Immature natural killer cell (primary cell): ENCODE data around the gene EFNA5. TPM values are rescaled to one million over a fixed set of nuclear protein-coding genes. Genes with fewer than 3 reads are reported as not detected.
"Not testable (repeated sequence)": the region's sequence is repeated elsewhere in the genome, so short reads cannot be mapped to it uniquely, and the experiment has no call there.

ENCODE experiments used
- DNase-seq, 3 donors: peaks; one replicate each; pipeline ENCODE4 v3.0.0; 2022; ENCODE audit warnings: mixed read lengths in 1 of 3
- H3K27ac Mint-ChIP-seq, 6 donors: one replicate each; pipeline ENCODE4 v1.8.0; 2020; ENCODE audit warnings: mixed read lengths in 6 of 6, mild to moderate bottlenecking in 5 of 6, inconsistent platforms in 4 of 6, moderate library complexity in 3 of 6
- H3K27me3 Mint-ChIP-seq, 3 donors: one replicate each; pipeline ENCODE4 v1.8.0; 2020 to 2021; ENCODE audit warnings: low read depth in 3 of 3, mild to moderate bottlenecking in 3 of 3, mixed read lengths in 3 of 3, moderate library complexity in 3 of 3, inconsistent platforms in 1 of 3
- H3K36me3 Mint-ChIP-seq, 3 donors: one replicate each; pipeline ENCODE4 v1.8.0; 2020; ENCODE audit warnings: mixed read lengths in 3 of 3, inconsistent platforms in 2 of 3, mild to moderate bottlenecking in 2 of 3
- H3K4me1 Mint-ChIP-seq, 2 donors: one replicate each; pipeline ENCODE4 v1.8.0; 2020; ENCODE audit warnings: inconsistent platforms in 2 of 2, mild to moderate bottlenecking in 2 of 2, mixed read lengths in 2 of 2, moderate library complexity in 1 of 2
- H3K4me3 Mint-ChIP-seq, 5 donors: one replicate each; pipeline ENCODE4 v1.8.0; 2020; ENCODE audit warnings: mild to moderate bottlenecking in 5 of 5, mixed read lengths in 5 of 5, inconsistent platforms in 3 of 5, moderate library complexity in 3 of 5
- H3K9me3 Mint-ChIP-seq, 6 donors: one replicate each; pipeline ENCODE4 v1.8.0; 2020; ENCODE audit warnings: mild to moderate bottlenecking in 6 of 6, mixed read lengths in 6 of 6, inconsistent platforms in 4 of 6, moderate library complexity in 3 of 6
- polyA plus RNA-seq, 3 donors: library from polyadenylated mRNA; unstranded; fragments of 300-500 nt; fragmentation: Illumina TruSeq; gene quantifications; one replicate each; pipeline ENCODE4 v1.2.3, GENCODE V29; 2021

Gene EFNA5
- polyA plus RNA-seq, 3 donors from 2014 or later: 0.73 to 2.6 (median 1.7) TPM

DNA sequence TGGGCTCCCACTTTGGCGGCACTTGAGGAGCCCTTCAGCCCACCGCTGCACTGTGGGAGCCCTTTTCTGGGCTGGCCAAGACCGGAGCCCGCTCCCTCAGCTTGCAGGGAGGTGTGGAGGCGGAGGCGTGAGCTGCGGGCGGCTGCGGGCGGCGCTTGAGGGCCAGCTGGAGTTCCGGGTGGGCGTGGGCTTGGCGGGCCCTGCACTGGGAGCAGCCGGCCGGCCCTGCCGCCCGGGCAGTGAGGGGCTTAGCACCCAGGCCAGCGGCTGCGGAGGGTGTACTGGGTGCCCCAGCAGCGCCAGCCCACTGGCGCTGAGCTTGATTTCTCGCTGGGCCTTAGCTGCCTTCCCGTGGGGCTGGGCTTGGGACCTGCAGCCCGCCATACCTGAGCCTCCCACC is 176.6 kb downstream of the EFNA5 start:
- not testable (repeated sequence) for H3K9me3 Mint-ChIP-seq, H3K27me3 Mint-ChIP-seq, H3K27ac Mint-ChIP-seq, H3K4me3 Mint-ChIP-seq, DNase-seq
- Mint-ChIP-seq H3K36me3 (peaks cover 0 to 17% (median 0%) of the 10 kb centered on the region in 3 donors), H3K4me1 (peaks cover 8 to 33% of the 10 kb centered on the region in 2 donors)

GRCh38 chr5:107487056-107487542 is 183.6 kb downstream of the EFNA5 start:
- no peak for DNase-seq
- Mint-ChIP-seq H3K27me3 (no peaks in the 10 kb centered on the region), H3K36me3 (peaks cover 0 to 4% (median 4%) of the 10 kb centered on the region in 3 donors), H3K4me1 (peaks cover 52 to 57% of the 10 kb centered on the region in 2 donors), H3K27ac (peak overlapping the region; percentile 88 to 97 (median 92)), H3K4me3 (peak overlapping the region; percentile 47 to 70 (median 62)), H3K9me3 (peaks cover 0 to 6% (median 0%) of the 10 kb centered on the region in 6 donors)

GRCh38 chr5:107486489-107486888 is 184.2 kb downstream of the EFNA5 start:
- Mint-ChIP-seq H3K4me1 (peaks cover 52 to 57% of the 10 kb centered on the region in 2 donors), H3K4me3 (peak overlapping the region; percentile 47 to 70 (median 62)), H3K9me3 (peaks cover 0 to 6% (median 0%) of the 10 kb centered on the region in 6 donors), H3K36me3 (peaks cover 0 to 7% (median 4%) of the 10 kb centered on the region in 3 donors), H3K27ac (peak overlapping the region; percentile 88 to 97 (median 92)), H3K27me3 (no peaks in the 10 kb centered on the region)
- peak; percentile 76 to 81 (median 80) for DNase-seq

DNA sequence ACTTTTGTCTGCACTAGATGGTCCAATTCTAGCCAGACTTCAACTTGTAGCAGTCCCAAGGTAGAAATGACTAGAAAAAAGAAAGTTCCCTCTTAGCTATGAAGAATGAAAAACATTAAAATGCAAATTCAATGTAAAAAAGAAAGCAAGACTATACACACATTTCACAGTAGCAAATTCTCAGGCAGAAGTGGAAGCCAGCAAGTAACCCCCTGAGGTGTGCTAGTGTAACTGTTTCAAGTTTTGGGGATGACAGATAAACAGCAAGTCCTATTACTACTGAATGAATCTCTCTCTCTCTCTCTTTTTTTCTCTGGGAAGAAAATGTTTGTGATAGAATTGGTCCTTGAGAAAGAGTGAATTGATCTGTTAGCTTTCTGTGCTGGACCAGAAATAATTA is 185.6 kb downstream of the EFNA5 start:
- H3K4me3 Mint-ChIP-seq: peak overlapping the region; percentile 36 to 70 (median 62)
- peaks cover 0 to 6% (median 0%) of the 10 kb centered on the region in 6 donors for H3K9me3 Mint-ChIP-seq
- H3K4me1 Mint-ChIP-seq: peaks cover 60 to 65% of the 10 kb centered on the region in 2 donors
- peak in 1 of 3 donors; percentile 31 for DNase-seq
- peaks cover 7 to 17% (median 8%) of the 10 kb centered on the region in 3 donors for H3K36me3 Mint-ChIP-seq
- peak overlapping the region; percentile 88 to 97 (median 92) for H3K27ac Mint-ChIP-seq
- no peaks in the 10 kb centered on the region for H3K27me3 Mint-ChIP-seq

DNA sequence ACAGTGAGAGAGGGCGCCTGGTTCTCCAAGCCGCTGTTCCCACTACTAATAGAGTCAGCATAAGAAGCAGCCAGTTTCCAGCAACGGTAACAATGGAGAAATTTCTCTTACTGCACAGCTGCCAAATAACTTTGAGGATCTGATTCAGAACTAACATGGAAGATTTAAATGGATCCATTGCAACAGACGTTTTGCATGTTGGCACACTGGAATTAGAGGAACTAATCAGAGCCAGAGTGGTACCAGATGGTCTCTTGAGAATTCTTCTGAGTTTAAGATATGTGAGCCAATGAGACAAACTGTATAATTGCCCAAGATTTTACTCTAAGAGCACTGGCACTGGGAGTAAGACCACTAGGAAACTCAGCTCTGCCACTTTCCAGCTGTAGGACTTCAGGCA is 186.5 kb downstream of the EFNA5 start:
- DNase-seq: no peak
- peaks cover 0 to 6% (median 0%) of the 10 kb centered on the region in 6 donors for H3K9me3 Mint-ChIP-seq
- H3K4me1 Mint-ChIP-seq: peaks cover 63 to 71% of the 10 kb centered on the region in 2 donors
- peak overlapping the region; percentile 38 to 93 (median 90) for H3K27ac Mint-ChIP-seq
- peak overlapping the region in 4 of 5 donors; percentile 48 to 55 (median 52) for H3K4me3 Mint-ChIP-seq
- H3K36me3 Mint-ChIP-seq: peaks cover 7 to 17% (median 8%) of the 10 kb centered on the region in 3 donors
- no peaks in the 10 kb centered on the region for H3K27me3 Mint-ChIP-seq

DNA sequence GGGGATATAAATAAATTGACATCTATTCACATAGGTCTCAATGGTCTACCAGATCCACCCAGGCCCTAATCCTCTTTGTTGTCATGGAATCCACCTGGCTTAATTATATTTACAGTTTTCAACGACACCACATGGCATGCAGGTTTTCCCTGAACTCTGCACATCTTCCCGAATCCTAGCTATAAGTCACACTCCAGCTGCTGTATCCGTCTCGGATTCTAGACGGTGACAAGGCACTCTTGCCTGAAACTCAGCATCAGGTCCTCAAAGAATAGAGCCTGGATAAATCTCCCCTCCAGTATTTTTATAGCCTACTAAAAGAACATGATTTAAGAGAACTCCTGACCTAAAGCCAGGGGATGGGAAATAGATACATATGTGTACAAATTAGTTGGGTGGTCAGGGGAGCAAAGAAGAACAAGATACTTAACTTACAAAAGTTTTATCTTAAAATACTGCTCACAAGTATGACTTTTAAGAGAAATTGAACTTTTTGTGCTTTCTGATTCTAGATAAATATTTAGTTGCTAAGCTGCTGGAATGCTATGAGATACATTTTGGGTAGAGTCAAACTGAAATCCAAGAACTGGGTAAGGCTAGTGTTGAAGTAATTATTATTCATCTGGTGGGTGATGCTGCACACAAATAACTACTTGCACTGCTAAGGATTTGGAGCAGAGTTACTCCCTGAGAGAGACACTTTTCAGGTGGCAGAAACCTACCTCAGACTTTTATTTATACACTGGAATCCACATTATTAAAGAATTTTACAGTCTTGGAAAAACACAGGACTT is 187.3 kb downstream of the EFNA5 start:
- peaks cover 7 to 17% (median 8%) of the 10 kb centered on the region in 3 donors for H3K36me3 Mint-ChIP-seq
- DNase-seq: no peak
- H3K27me3 Mint-ChIP-seq: no peaks in the 10 kb centered on the region
- peak overlapping the region in 1 of 5 donors; percentile 1 for H3K4me3 Mint-ChIP-seq
- peaks cover 66 to 80% of the 10 kb centered on the region in 2 donors for H3K4me1 Mint-ChIP-seq
- peaks cover 0 to 6% (median 0%) of the 10 kb centered on the region in 6 donors for H3K9me3 Mint-ChIP-seq
- H3K27ac Mint-ChIP-seq: peak overlapping the region in 4 of 6 donors; percentile 31 to 69 (median 50)

GRCh38 chr5:107478068-107478641 is 192.6 kb downstream of the EFNA5 start:
- peak overlapping the region; percentile 98 to 100 (median 100) for H3K27ac Mint-ChIP-seq
- peaks cover 66 to 84% of the 10 kb centered on the region in 2 donors for H3K4me1 Mint-ChIP-seq
- H3K27me3 Mint-ChIP-seq: peaks cover 6 to 16% (median 10%) of the 10 kb centered on the region in 3 donors
- H3K36me3 Mint-ChIP-seq: peaks cover 7 to 12% (median 8%) of the 10 kb centered on the region in 3 donors
- no peak for DNase-seq
- H3K9me3 Mint-ChIP-seq: no peaks in the 10 kb centered on the region
- H3K4me3 Mint-ChIP-seq: peak overlapping the region in 4 of 5 donors; percentile 22 to 88 (median 32)

DNA sequence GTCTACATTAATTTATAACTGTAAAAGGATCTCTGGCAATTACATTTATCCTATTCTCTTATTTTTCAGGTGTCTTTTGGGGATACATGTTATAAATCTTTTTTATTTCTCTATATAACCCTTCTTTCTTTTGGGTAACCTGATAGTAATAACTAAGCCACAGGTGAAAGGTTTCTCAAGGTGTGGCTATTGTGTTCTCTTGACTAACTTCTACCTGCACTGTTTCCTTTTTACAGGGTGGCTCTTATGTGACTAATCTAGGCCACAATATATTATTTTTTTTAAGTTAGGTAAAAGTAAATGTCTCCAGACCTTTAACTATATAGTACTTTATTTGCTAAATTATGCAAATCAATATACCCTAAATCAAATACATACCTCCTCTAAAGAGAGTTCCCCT is 193.2 kb downstream of the EFNA5 start:
- H3K4me1 Mint-ChIP-seq: peaks cover 72 to 89% of the 10 kb centered on the region in 2 donors
- H3K36me3 Mint-ChIP-seq: peaks cover 7 to 12% (median 8%) of the 10 kb centered on the region in 3 donors
- peak in 1 of 3 donors; percentile 22 for DNase-seq
- peaks cover 6 to 16% (median 10%) of the 10 kb centered on the region in 3 donors for H3K27me3 Mint-ChIP-seq
- H3K9me3 Mint-ChIP-seq: no peaks in the 10 kb centered on the region
- peak overlapping the region; percentile 98 to 100 (median 100) for H3K27ac Mint-ChIP-seq
- peak overlapping the region; percentile 31 to 88 (median 83) for H3K4me3 Mint-ChIP-seq

GRCh38 chr5:107476783-107477182 is 194.0 kb downstream of the EFNA5 start:
- Mint-ChIP-seq H3K36me3 (peaks cover 7 to 12% (median 8%) of the 10 kb centered on the region in 3 donors), H3K9me3 (no peaks in the 10 kb centered on the region), H3K4me3 (peak overlapping the region; percentile 83 to 88 (median 84)), H3K27ac (peak overlapping the region; percentile 98 to 100 (median 100)), H3K4me1 (peaks cover 76 to 91% of the 10 kb centered on the region in 2 donors), H3K27me3 (peaks cover 6 to 16% (median 10%) of the 10 kb centered on the region in 3 donors)
- peak; percentile 86 to 92 (median 91) for DNase-seq

GRCh38 chr5:107474716-107475489 is 195.8 kb downstream of the EFNA5 start:
- H3K4me3 Mint-ChIP-seq: peak overlapping the region; percentile 68 to 83 (median 73)
- peak; percentile 78 to 83 (median 82) for DNase-seq
- H3K9me3 Mint-ChIP-seq: no peaks in the 10 kb centered on the region
- peaks cover 78 to 92% of the 10 kb centered on the region in 2 donors for H3K4me1 Mint-ChIP-seq
- H3K27ac Mint-ChIP-seq: peak overlapping the region; percentile 98 to 100 (median 100)
- H3K36me3 Mint-ChIP-seq: peaks cover 0 to 5% (median 0%) of the 10 kb centered on the region in 3 donors
- peaks cover 6 to 16% (median 10%) of the 10 kb centered on the region in 3 donors for H3K27me3 Mint-ChIP-seq

- DNase-seq: no peak
- no peaks in the 10 kb centered on the region for H3K9me3 Mint-ChIP-seq
- H3K27ac Mint-ChIP-seq: peak overlapping the region; percentile 98 to 100 (median 100)
- H3K27me3 Mint-ChIP-seq: peaks cover 8 to 18% (median 13%) of the 10 kb centered on the region in 3 donors
- peak overlapping the region; percentile 68 to 83 (median 73) for H3K4me3 Mint-ChIP-seq
- H3K4me1 Mint-ChIP-seq: peaks cover 80 to 92% of the 10 kb centered on the region in 2 donors
- peaks cover 0 to 5% (median 1%) of the 10 kb centered on the region in 3 donors for H3K36me3 Mint-ChIP-seq
These were observed 196.4 kb downstream of the EFNA5 start for GRCh38 chr5:107474361-107474715.

DNA sequence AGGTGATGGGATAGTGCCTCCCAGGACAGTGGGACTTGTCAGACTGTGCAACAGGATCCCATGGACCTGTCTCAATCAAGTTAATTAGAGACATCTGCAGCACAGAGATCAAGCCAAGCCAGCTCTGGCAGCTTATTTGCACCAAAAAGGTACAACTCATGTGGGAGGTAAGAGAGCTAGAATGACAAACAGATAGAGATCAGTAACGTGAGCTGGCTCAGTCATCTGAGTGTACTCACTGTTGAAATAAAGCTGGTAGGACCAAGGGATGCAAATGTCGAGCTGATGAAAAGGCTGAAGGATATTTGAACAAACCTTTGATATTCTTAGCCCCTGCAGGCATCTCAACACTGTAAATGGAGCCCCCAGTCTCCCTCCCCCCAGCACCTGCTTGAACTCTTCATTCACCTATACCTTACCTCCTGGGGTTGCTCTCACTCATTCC is 198.1 kb downstream of the EFNA5 start:
- peak overlapping the region; percentile 44 to 100 (median 75) for H3K27ac Mint-ChIP-seq
- peak overlapping the region in 4 of 5 donors; percentile 2 to 48 (median 17) for H3K4me3 Mint-ChIP-seq
- H3K4me1 Mint-ChIP-seq: peaks cover 84 to 92% of the 10 kb centered on the region in 2 donors
- peaks cover 11 to 20% (median 13%) of the 10 kb centered on the region in 3 donors for H3K27me3 Mint-ChIP-seq
- H3K9me3 Mint-ChIP-seq: no peaks in the 10 kb centered on the region
- peaks cover 0 to 5% (median 4%) of the 10 kb centered on the region in 3 donors for H3K36me3 Mint-ChIP-seq
- DNase-seq: no peak

GRCh38 chr5:107470295-107470582 is 200.5 kb downstream of the EFNA5 start:
- Mint-ChIP-seq H3K36me3 (peaks cover 0 to 5% (median 4%) of the 10 kb centered on the region in 3 donors), H3K27ac (peak overlapping the region; percentile 87 to 98 (median 95)), H3K4me3 (no peak overlapping the region), H3K9me3 (no peaks in the 10 kb centered on the region), H3K27me3 (peaks cover 4 to 6% (median 5%) of the 10 kb centered on the region in 3 donors), H3K4me1 (peaks cover 88 to 93% of the 10 kb centered on the region in 2 donors)
- DNase-seq: no peak
